IPS DF 6.9 (cell line): Measurements from ENCODE around the gene RUVBL1.

Experiments
- DNase-seq: peaks from one replicate; pipeline ENCODE4 v3.0.0-alpha.2; 2013; ENCODE audit warnings: low read depth, low spot score
- H3K27ac ChIP-seq: one replicate; pipeline ENCODE4 v1.5.1; 2013; ENCODE audit warnings: low read length, control low read depth
- H3K27me3 ChIP-seq: 2 replicates; pipeline ENCODE4 v1.6.1; 2013; ENCODE audit warnings: mild to moderate bottlenecking, low read length; ENCODE audit not compliant: control insufficient read depth, insufficient read depth
- H3K36me3 ChIP-seq: 2 replicates; pipeline ENCODE4 v1.6.1; 2013; ENCODE audit warnings: low read length; ENCODE audit not compliant: control insufficient read depth, insufficient read depth
- H3K4me1 ChIP-seq: 2 replicates; pipeline ENCODE4 v1.6.1; 2013; ENCODE audit warnings: low read length; ENCODE audit not compliant: control insufficient read depth, insufficient read depth
- H3K4me3 ChIP-seq: 2 replicates; pipeline ENCODE4 v1.5.1; 2013; ENCODE audit warnings: mild to moderate bottlenecking, low read length
- H3K9me3 ChIP-seq: 2 replicates; pipeline ENCODE4 v1.6.1; 2013; ENCODE audit warnings: low read length, inconsistent platforms; ENCODE audit not compliant: control insufficient read depth, insufficient read depth

RUVBL1 gene

GRCh38 chr3:128033102-128033501 lies 90.5 kb downstream of the RUVBL1 start:
- H3K36me3 ChIP-seq, result no peaks in the 10 kb centered on the region
- no peak for DNase-seq
- H3K4me3 ChIP-seq, result no peak overlapping the region
- no peaks in the 10 kb centered on the region for H3K27me3 ChIP-seq
- no peaks in the 10 kb centered on the region for H3K9me3 ChIP-seq
- H3K4me1 ChIP-seq, result no peaks in the 10 kb centered on the region
- H3K27ac ChIP-seq, result no peak overlapping the region
